Stimulated activated CD8-positive, alpha-beta memory T cell treated with anti-CD3 and anti-CD28 coated beads, Interleukin-4, amount 100 ng/mL, for 4 hours (primary cell): ENCODE results near the gene SAA4.
"Not testable (repeated sequence)": the region's sequence is repeated elsewhere in the genome, so short reads cannot be mapped to it uniquely, and the experiment has no call there.

Experiments used
- DNase-seq, 2 donors: peaks; one replicate each; pipeline ENCODE4 v3.0.0-alpha.2; 2020; ENCODE audit warnings: low read depth in 2 of 2, low spot score in 1 of 2

Gene SAA4

GRCh38 chr11:18236664-18237356, at the start of gene SAA4:
SAA4 (minus strand) TSS chr11:18236802; CDS start chr11:18235926, 876 bp downstream.
- DNase-seq, result no peak

- no peak for DNase-seq
Observed at GRCh38 chr11:18285841-18286240, 49.2 kb upstream of the SAA4 start.

GRCh38 chr11:18282626-18283025, 46.0 kb upstream of the SAA4 start:
- DNase-seq, result no peak

- no peak for DNase-seq
Observed at GRCh38 chr11:18280438-18281045, 43.9 kb upstream of the SAA4 start.

- no peak for DNase-seq
Observed at GRCh38 chr11:18277565-18278271, 41.1 kb upstream of the SAA4 start.

- DNase-seq, result no peak
Observed at GRCh38 chr11:18271206-18271605, 34.6 kb upstream of the SAA4 start.

- DNase-seq, result no peak
Observed at GRCh38 chr11:18270102-18270501, 33.5 kb upstream of the SAA4 start.

- not testable (repeated sequence) for DNase-seq
Observed at GRCh38 chr11:18269252-18269651, 32.6 kb upstream of the SAA4 start.

GRCh38 chr11:18267335-18268133, 30.9 kb upstream of the SAA4 start:
- not testable (repeated sequence) for DNase-seq

GRCh38 chr11:18265949-18266348, 29.3 kb upstream of the SAA4 start, which contains the start of gene SAA1:
SAA1 (plus strand) TSS chr11:18266264; CDS start chr11:18266888, 624 bp downstream.
- DNase-seq, result no peak

GRCh38 chr11:18264677-18265555, 28.3 kb upstream of the SAA4 start:
- no peak for DNase-seq

- DNase-seq, result no peak
Observed at GRCh38 chr11:18264035-18264434, 27.4 kb upstream of the SAA4 start.

- DNase-seq, result not testable (repeated sequence)
Observed at GRCh38 chr11:18262681-18263350, 26.2 kb upstream of the SAA4 start.

- DNase-seq, result no peak
Observed at GRCh38 chr11:18261721-18262120, 25.1 kb upstream of the SAA4 start.

- no peak for DNase-seq
Observed at GRCh38 chr11:18259259-18259658, 22.7 kb upstream of the SAA4 start.

GRCh38 chr11:18254781-18255361, 18.3 kb upstream of the SAA4 start:
- DNase-seq, result no peak

- no peak for DNase-seq
Observed at GRCh38 chr11:18253778-18254338, 17.3 kb upstream of the SAA4 start.

GRCh38 chr11:18253233-18253632, 16.6 kb upstream of the SAA4 start:
- no peak for DNase-seq

- no peak for DNase-seq
Observed at GRCh38 chr11:18248561-18248960, 12.0 kb upstream of the SAA4 start, which contains the start of gene SAA2. SAA2 (minus strand) TSS chr11:18248668; CDS start chr11:18248011, 657 bp downstream.
